ENCODE measurements around the gene DNLZ.
"Not testable (repeated sequence)": the region's sequence is repeated elsewhere in the genome, so short reads cannot be mapped to it uniquely, and the experiment has no call there.

The DNLZ gene

GRCh38 chr9:136319955-136320354 is 43.6 kb downstream of the DNLZ start:
- H3K27me3 ChIP-seq (ENCODE audit: insufficient read depth, low read length) = not testable (repeated sequence)
- WGBS = 94% methylated on average over 3 of the region's 3 CpGs

GRCh38 chr9:136319244-136319643 is 44.3 kb downstream of the DNLZ start:
- H3K27ac ChIP-seq (ENCODE audit: low read depth, low read length); H3K27me3 ChIP-seq (ENCODE audit: insufficient read depth, low read length); H3K9ac ChIP-seq (ENCODE audit: low read depth, low read length); H3K36me3 ChIP-seq (ENCODE audit: insufficient read depth, low read length); H3K4me3 ChIP-seq (ENCODE audit: low read length); H3K4me1 ChIP-seq (ENCODE audit: insufficient read depth, low read length): not testable (repeated sequence)
- WGBS = 96% methylated on average over 14 of the region's 14 CpGs
- H3K9me3 ChIP-seq (ENCODE audit: insufficient read depth, low read depth, low read length) = peaks cover 14% of the 10 kb centered on the region

More at GRCh38 chr9:136319955-136320354, 43.6 kb downstream of the DNLZ start:
- H3K27ac ChIP-seq (ENCODE audit: low read depth, low read length); H3K9me3 ChIP-seq (ENCODE audit: insufficient read depth, low read depth, low read length); H3K4me3 ChIP-seq (ENCODE audit: low read length); H3K4me1 ChIP-seq (ENCODE audit: insufficient read depth, low read length); H3K36me3 ChIP-seq (ENCODE audit: insufficient read depth, low read length); H3K9ac ChIP-seq (ENCODE audit: low read depth, low read length): not testable (repeated sequence)

- 93% methylated on average over 16 of the region's 16 CpGs for WGBS
- Histone ChIP-seq H3K27ac (ENCODE audit: low read depth, low read length) (no peak overlapping the region), H3K27me3 (ENCODE audit: insufficient read depth, low read length) (no peaks in the 10 kb centered on the region), H3K36me3 (ENCODE audit: insufficient read depth, low read length) (no peaks in the 10 kb centered on the region), H3K4me1 (ENCODE audit: insufficient read depth, low read length) (no peaks in the 10 kb centered on the region), H3K9ac (ENCODE audit: low read depth, low read length) (no peak overlapping the region), H3K4me3 (ENCODE audit: low read length) (no peak overlapping the region), H3K9me3 (ENCODE audit: insufficient read depth, low read depth, low read length) (peaks cover 15% of the 10 kb centered on the region)
Measured at GRCh38 chr9:136318776-136319241, 44.7 kb downstream of the DNLZ start.

- Histone ChIP-seq H3K27me3 (ENCODE audit: insufficient read depth, low read length) (no peaks in the 10 kb centered on the region), H3K9me3 (ENCODE audit: insufficient read depth, low read depth, low read length) (peaks cover 15% of the 10 kb centered on the region), H3K27ac (ENCODE audit: low read depth, low read length) (no peak overlapping the region), H3K36me3 (ENCODE audit: insufficient read depth, low read length) (no peaks in the 10 kb centered on the region), H3K4me1 (ENCODE audit: insufficient read depth, low read length) (no peaks in the 10 kb centered on the region), H3K4me3 (ENCODE audit: low read length) (no peak overlapping the region), H3K9ac (ENCODE audit: low read depth, low read length) (no peak overlapping the region)
- 89% methylated on average over 21 of the region's 21 CpGs for WGBS
Measured at GRCh38 chr9:136318111-136318775, 45.3 kb downstream of the DNLZ start.

- 93% methylated on average over 16 of the region's 16 CpGs for WGBS
- no peak overlapping the region for H3K27ac ChIP-seq (ENCODE audit: low read depth, low read length)
- H3K4me3 ChIP-seq (ENCODE audit: low read length) = no peak overlapping the region
- peaks cover 15% of the 10 kb centered on the region for H3K9me3 ChIP-seq (ENCODE audit: insufficient read depth, low read depth, low read length)
- no peak overlapping the region for H3K9ac ChIP-seq (ENCODE audit: low read depth, low read length)
- H3K27me3 ChIP-seq (ENCODE audit: insufficient read depth, low read length) = no peaks in the 10 kb centered on the region
- H3K36me3 ChIP-seq (ENCODE audit: insufficient read depth, low read length) = no peaks in the 10 kb centered on the region
- H3K4me1 ChIP-seq (ENCODE audit: insufficient read depth, low read length) = no peaks in the 10 kb centered on the region
Measured at GRCh38 chr9:136317695-136318094, 45.8 kb downstream of the DNLZ start.

GRCh38 chr9:136316896-136317676 is 46.5 kb downstream of the DNLZ start:
- H3K36me3 ChIP-seq (ENCODE audit: insufficient read depth, low read length) = no peaks in the 10 kb centered on the region
- peaks cover 15% of the 10 kb centered on the region for H3K9me3 ChIP-seq (ENCODE audit: insufficient read depth, low read depth, low read length)
- H3K9ac ChIP-seq (ENCODE audit: low read depth, low read length) = no peak overlapping the region
- no peak overlapping the region for H3K4me3 ChIP-seq (ENCODE audit: low read length)
- H3K4me1 ChIP-seq (ENCODE audit: insufficient read depth, low read length) = no peaks in the 10 kb centered on the region
- H3K27ac ChIP-seq (ENCODE audit: low read depth, low read length) = no peak overlapping the region
- H3K27me3 ChIP-seq (ENCODE audit: insufficient read depth, low read length) = no peaks in the 10 kb centered on the region
- 93% methylated on average over 13 of the region's 13 CpGs for WGBS

- Histone ChIP-seq H3K9me3 (ENCODE audit: insufficient read depth, low read depth, low read length) (peaks cover 15% of the 10 kb centered on the region), H3K27me3 (ENCODE audit: insufficient read depth, low read length) (no peaks in the 10 kb centered on the region), H3K4me1 (ENCODE audit: insufficient read depth, low read length) (no peaks in the 10 kb centered on the region), H3K9ac (ENCODE audit: low read depth, low read length) (no peak overlapping the region), H3K27ac (ENCODE audit: low read depth, low read length) (no peak overlapping the region), H3K36me3 (ENCODE audit: insufficient read depth, low read length) (no peaks in the 10 kb centered on the region), H3K4me3 (ENCODE audit: low read length) (no peak overlapping the region)
- WGBS = 96% methylated on average over 23 of the region's 23 CpGs
Measured at GRCh38 chr9:136316271-136316751, 47.2 kb downstream of the DNLZ start.

GRCh38 chr9:136314944-136315343 is 48.6 kb downstream of the DNLZ start:
- Histone ChIP-seq H3K4me3 (ENCODE audit: low read length) (no peak overlapping the region), H3K4me1 (ENCODE audit: insufficient read depth, low read length) (no peaks in the 10 kb centered on the region), H3K36me3 (ENCODE audit: insufficient read depth, low read length) (no peaks in the 10 kb centered on the region), H3K9ac (ENCODE audit: low read depth, low read length) (no peak overlapping the region), H3K27me3 (ENCODE audit: insufficient read depth, low read length) (no peaks in the 10 kb centered on the region), H3K9me3 (ENCODE audit: insufficient read depth, low read depth, low read length) (peaks cover 15% of the 10 kb centered on the region), H3K27ac (ENCODE audit: low read depth, low read length) (no peak overlapping the region)
- 80% methylated on average over 4 of the region's 4 CpGs for WGBS

- Histone ChIP-seq H3K36me3 (ENCODE audit: insufficient read depth, low read length) (no peaks in the 10 kb centered on the region), H3K27me3 (ENCODE audit: insufficient read depth, low read length) (no peaks in the 10 kb centered on the region), H3K27ac (ENCODE audit: low read depth, low read length) (no peak overlapping the region), H3K9ac (ENCODE audit: low read depth, low read length) (no peak overlapping the region), H3K9me3 (ENCODE audit: insufficient read depth, low read depth, low read length) (peaks cover 15% of the 10 kb centered on the region), H3K4me3 (ENCODE audit: low read length) (no peak overlapping the region), H3K4me1 (ENCODE audit: insufficient read depth, low read length) (no peaks in the 10 kb centered on the region)
- WGBS = 93% methylated on average over 3 of the region's 3 CpGs
Measured at GRCh38 chr9:136314056-136314416, 49.5 kb downstream of the DNLZ start.

GRCh38 chr9:136313111-136314055 is 50.2 kb downstream of the DNLZ start:
- Histone ChIP-seq H3K9me3 (ENCODE audit: insufficient read depth, low read depth, low read length) (peaks cover 15% of the 10 kb centered on the region), H3K36me3 (ENCODE audit: insufficient read depth, low read length) (no peaks in the 10 kb centered on the region), H3K9ac (ENCODE audit: low read depth, low read length) (no peak overlapping the region), H3K27me3 (ENCODE audit: insufficient read depth, low read length) (no peaks in the 10 kb centered on the region), H3K27ac (ENCODE audit: low read depth, low read length) (no peak overlapping the region), H3K4me1 (ENCODE audit: insufficient read depth, low read length) (no peaks in the 10 kb centered on the region), H3K4me3 (ENCODE audit: low read length) (no peak overlapping the region)
- WGBS = 86% methylated on average over 18 of the region's 18 CpGs

GRCh38 chr9:136312436-136312835 is 51.1 kb downstream of the DNLZ start:
- H3K27me3 ChIP-seq (ENCODE audit: insufficient read depth, low read length) = no peaks in the 10 kb centered on the region
- no peak overlapping the region for H3K27ac ChIP-seq (ENCODE audit: low read depth, low read length)

More at GRCh38 chr9:136312436-136312835, 51.1 kb downstream of the DNLZ start:
- WGBS = 87% methylated on average over 12 of the region's 12 CpGs
- H3K4me1 ChIP-seq (ENCODE audit: insufficient read depth, low read length) = no peaks in the 10 kb centered on the region
- no peak overlapping the region for H3K4me3 ChIP-seq (ENCODE audit: low read length)
- H3K9ac ChIP-seq (ENCODE audit: low read depth, low read length) = no peak overlapping the region
- H3K9me3 ChIP-seq (ENCODE audit: insufficient read depth, low read depth, low read length) = peaks cover 15% of the 10 kb centered on the region
- H3K36me3 ChIP-seq (ENCODE audit: insufficient read depth, low read length) = no peaks in the 10 kb centered on the region

All from HUES64 (cell line).